GM23248 (cell line): Measurements from ENCODE around the gene PTPRN2. TPM values are rescaled to one million over a fixed set of nuclear protein-coding genes. Genes with fewer than 3 reads are reported as not detected.

ENCODE experiments used
- DNase-seq: peaks from one replicate; pipeline ENCODE4 v3.0.0-alpha.2; 2015
- H2AFZ ChIP-seq: fragments of 200-600 bp; sonication (generic); 2 replicates; pipeline ENCODE4 v1.6.1; 2016; ENCODE audit warnings: antibody characterized with exemption
- H3F3A ChIP-seq: fragments of 200-600 bp; sonication (generic); 2 replicates; pipeline ENCODE4 v1.6.1; 2016; ENCODE audit warnings: mild to moderate bottlenecking, antibody characterized with exemption, mixed run types; ENCODE audit not compliant: insufficient read depth
- H3K27ac ChIP-seq: fragments of 200-600 bp; sonication (generic); 2 replicates; pipeline ENCODE4 v1.5.1; 2016; ENCODE audit warnings: mild to moderate bottlenecking
- H3K27me3 ChIP-seq: fragments of 200-600 bp; sonication (generic); replicated peaks from 2 replicates; pipeline ENCODE4 v1.6.1; 2016; ENCODE audit warnings: mild to moderate bottlenecking; ENCODE audit not compliant: insufficient read depth
- H3K36me3 ChIP-seq: fragments of 200-600 bp; sonication (generic); 2 replicates; pipeline ENCODE4 v1.6.1; 2016; ENCODE audit warnings: low read depth, mild to moderate bottlenecking
- H3K4me1 ChIP-seq: fragments of 200-600 bp; sonication (generic); 2 replicates; pipeline ENCODE4 v1.6.1; 2016; ENCODE audit warnings: mild to moderate bottlenecking; ENCODE audit not compliant: insufficient read depth
- H3K4me2 ChIP-seq: fragments of 200-600 bp; sonication (generic); one replicate; pipeline ENCODE4 v1.6.1; 2016; ENCODE audit warnings: mild to moderate bottlenecking; ENCODE audit not compliant: unreplicated experiment
- H3K4me3 ChIP-seq: fragments of 200-600 bp; sonication (generic); 2 replicates; pipeline ENCODE4 v1.5.1; 2016; ENCODE audit warnings: mild to moderate bottlenecking
- H3K79me2 ChIP-seq: fragments of 200-600 bp; sonication (generic); 2 replicates; pipeline ENCODE4 v1.6.1; 2016; ENCODE audit warnings: mild to moderate bottlenecking; ENCODE audit not compliant: insufficient read depth
- H3K9ac ChIP-seq: fragments of 200-600 bp; sonication (generic); 2 replicates; pipeline ENCODE4 v1.6.1; 2016; ENCODE audit warnings: mild to moderate bottlenecking
- H3K9me2 ChIP-seq: fragments of 200-600 bp; sonication (generic); 2 replicates; pipeline ENCODE4 v1.6.1; 2016; ENCODE audit warnings: mixed run types, mild to moderate bottlenecking, moderate library complexity; ENCODE audit not compliant: insufficient read depth
- H3K9me3 ChIP-seq: fragments of 200-600 bp; sonication (generic); one replicate; pipeline ENCODE4 v1.6.1; 2017; ENCODE audit warnings: low read depth
- H4K20me1 ChIP-seq: fragments of 200-600 bp; sonication (generic); 2 replicates; pipeline ENCODE4 v1.6.0; 2016; ENCODE audit not compliant: insufficient read depth
- EZH2 ChIP-seq: fragments of 200-600 bp; sonication (generic); IDR thresholded peaks from 2 replicates; pipeline ENCODE4 v1.6.1; 2018; ENCODE audit warnings: antibody characterized with exemption, mild to moderate bottlenecking; ENCODE audit not compliant: insufficient read depth, poor library complexity, severe bottlenecking
- EZH2phosphoT487 ChIP-seq: fragments of 200-600 bp; sonication (generic); IDR thresholded peaks from 2 replicates; pipeline ENCODE4 v1.6.1; 2018; ENCODE audit warnings: antibody characterized with exemption, moderate library complexity, mild to moderate bottlenecking, low read depth; ENCODE audit not compliant: insufficient read depth
- WGBS, 2 experiments: methylation state at CpG; one replicate each; pipeline ENCODE4 v1.1.6; 2015 to 2017; ENCODE audit warnings: low lambda C conversion rate in 2 of 2, low coverage in 1 of 2; ENCODE audit errors: missing lambda C conversion rate in 2 of 2; 5-methylcytosine and 5-hydroxymethylcytosine counted together
- in situ Hi-C: fragments of 300-500 bp; cut with MboI; formaldehyde crosslinking; loops from 2 replicates; pipeline ENCODE4 v1.15.0; 2020
- polyA plus RNA-seq: library from polyadenylated mRNA; unstranded; fragments of >200 nt; fragmentation: Nextera tagmentation; extraction: Ambion mirVana; gene quantifications from 2 replicates; pipeline ENCODE4 v1.2.1, GENCODE V29; 2016
- total RNA-seq: library from RNA; depleted of rRNA; stranded (reverse); fragments of >200 nt; shearing (Covaris generic); gene quantifications from 2 replicates; pipeline ENCODE4 v1.2.3, GENCODE V29; 2014

PTPRN2 gene
- total and polyA plus RNA-seq, 2 experiments from 2014 or later: 0.13 TPM; not detected in 1

DNA sequence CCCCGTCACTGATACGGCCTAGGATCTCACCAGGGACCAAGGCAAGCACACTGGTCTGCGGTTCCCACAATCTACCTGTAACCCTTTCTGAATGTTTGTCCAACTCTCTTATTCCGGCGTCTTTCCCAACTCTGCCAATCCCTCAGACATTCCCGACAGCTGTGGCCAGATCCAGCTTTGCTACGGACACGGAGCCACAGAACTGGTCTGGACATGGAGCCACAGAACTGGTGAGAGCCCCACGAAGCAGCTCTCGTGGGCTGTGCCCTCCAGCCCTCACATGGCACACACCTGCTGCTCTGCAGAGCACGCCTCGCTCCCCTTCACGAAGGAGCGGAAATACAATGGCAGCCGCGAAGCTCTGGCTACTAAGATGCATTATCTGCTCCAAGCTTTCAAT, 874.0 kb downstream of the PTPRN2 start:
- Histone ChIP-seq H3K4me2 (no peak overlapping the region), H3K9ac (no peak overlapping the region), H3K4me1 (no peaks in the 10 kb centered on the region), H2AFZ (no peak overlapping the region), H3K36me3 (no peaks in the 10 kb centered on the region), H3K27ac (no peak overlapping the region), H4K20me1 (no peaks in the 10 kb centered on the region), H3K27me3 (no peaks in the 10 kb centered on the region), H3K9me2 (no peaks in the 10 kb centered on the region), H3K79me2 (no peaks in the 10 kb centered on the region), H3K9me3 (no peaks in the 10 kb centered on the region), H3K4me3 (no peak overlapping the region), H3F3A (no peaks in the 10 kb centered on the region)
- in situ Hi-C loops: no loop called here
- TF ChIP-seq EZH2 (no peak), EZH2phosphoT487 (no peak)
- DNase-seq: no peak
- WGBS, 2 experiments: 50 to 52% methylated on average over 14 to 16 of the region's 16 CpGs

DNA sequence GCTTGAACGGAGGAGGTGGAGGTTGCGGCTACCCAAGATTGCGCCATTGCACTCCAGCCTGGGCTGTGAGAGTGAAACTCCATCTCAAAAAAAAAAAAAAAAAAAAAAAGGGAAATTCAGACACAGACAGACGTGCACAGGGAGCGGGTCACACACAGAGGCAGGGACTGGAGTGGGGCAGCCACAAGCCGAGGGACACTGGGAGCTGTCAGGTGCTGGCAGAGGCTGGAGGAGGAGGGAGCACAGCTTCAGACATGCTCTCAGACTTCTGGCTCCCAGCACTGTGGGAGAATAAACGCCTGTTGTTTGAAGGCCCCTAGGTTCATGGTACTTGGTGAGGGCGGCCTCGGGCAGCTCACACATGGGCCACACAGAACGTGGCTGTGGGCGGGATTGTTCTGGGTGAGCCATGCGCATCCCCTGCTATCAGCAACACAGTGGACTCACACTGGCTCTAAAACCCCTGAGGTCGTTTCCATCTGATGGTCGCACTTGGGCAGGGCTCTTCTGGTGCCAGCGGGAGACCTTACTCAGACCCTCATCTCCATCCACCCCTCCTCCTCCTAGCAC, 874.9 kb downstream of the PTPRN2 start:
- Histone ChIP-seq H3K79me2 (no peaks in the 10 kb centered on the region), H3K4me1 (no peaks in the 10 kb centered on the region), H3K36me3 (no peaks in the 10 kb centered on the region), H3K4me2 (no peak overlapping the region), H3F3A (no peaks in the 10 kb centered on the region), H3K9me3 (no peaks in the 10 kb centered on the region), H3K27me3 (no peaks in the 10 kb centered on the region), H4K20me1 (no peaks in the 10 kb centered on the region), H3K4me3 (no peak overlapping the region), H2AFZ (no peak overlapping the region), H3K9ac (no peak overlapping the region), H3K9me2 (no peaks in the 10 kb centered on the region), H3K27ac (no peak overlapping the region)
- DNase-seq: no peak
- TF ChIP-seq EZH2phosphoT487 (no peak), EZH2 (no peak)
- in situ Hi-C loops: no loop called here
- WGBS, 2 experiments: 47 to 53% methylated on average over 15 of the region's 15 CpGs

DNA sequence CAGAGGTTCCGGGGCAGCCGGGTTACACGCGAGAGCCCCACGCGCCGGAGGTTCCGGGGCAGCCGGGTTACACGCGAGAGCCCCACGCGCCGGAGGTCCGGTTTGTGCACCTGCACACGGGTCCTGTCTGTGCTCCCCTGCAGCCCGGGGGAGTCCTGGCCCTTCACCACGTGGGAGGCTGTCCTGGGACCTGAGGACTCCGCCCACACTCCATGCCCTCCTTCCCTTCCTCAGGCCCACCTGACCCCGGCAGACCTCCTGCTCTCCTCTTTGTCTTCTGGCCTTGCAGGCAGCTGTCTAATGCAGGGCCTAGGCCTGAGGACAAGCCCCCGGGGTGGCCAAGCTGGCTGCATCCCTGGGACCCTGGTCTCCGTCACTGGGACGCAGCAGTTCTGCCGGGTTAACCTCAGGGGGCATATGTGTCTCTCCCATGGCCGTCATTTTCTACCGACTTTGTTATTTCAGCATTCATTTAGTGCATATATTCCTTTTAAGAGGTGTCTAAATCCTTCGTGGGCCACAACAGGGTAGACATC, 876.2 kb downstream of the PTPRN2 start:
- Histone ChIP-seq H3K4me1 (no peaks in the 10 kb centered on the region), H3F3A (no peaks in the 10 kb centered on the region), H3K27ac (no peak overlapping the region), H3K9ac (no peak overlapping the region), H2AFZ (no peak overlapping the region), H3K4me3 (no peak overlapping the region), H3K9me3 (no peaks in the 10 kb centered on the region), H3K79me2 (no peaks in the 10 kb centered on the region), H3K9me2 (no peaks in the 10 kb centered on the region), H3K27me3 (no peaks in the 10 kb centered on the region), H4K20me1 (no peaks in the 10 kb centered on the region), H3K36me3 (no peaks in the 10 kb centered on the region), H3K4me2 (no peak overlapping the region)
- WGBS, 2 experiments: 60 to 65% methylated on average over 16 to 22 of the region's 27 CpGs
- no peak for DNase-seq
- no peak for TF ChIP-seq EZH2phosphoT487
- TF ChIP-seq EZH2: no peak
- in situ Hi-C loops: no loop called here

DNA sequence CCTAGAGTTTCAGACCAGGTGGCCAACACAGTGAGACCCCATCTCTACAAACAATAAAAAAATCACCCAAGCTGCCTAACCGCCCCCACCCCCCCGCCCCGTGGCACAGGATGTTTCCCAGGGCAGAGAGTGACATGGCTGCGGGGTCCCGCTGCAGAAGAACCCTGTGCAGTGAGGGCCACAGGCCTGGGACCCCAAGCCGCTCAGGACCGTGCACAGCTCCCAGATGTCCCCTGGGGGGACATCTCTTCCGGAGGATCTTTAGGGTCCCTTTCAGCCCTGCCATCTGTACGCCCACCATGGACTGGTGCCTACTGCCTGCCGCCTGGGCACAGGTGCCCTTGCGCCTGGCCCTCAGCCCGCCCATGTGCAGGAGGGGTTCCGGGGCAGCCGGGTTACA, 877.2 kb downstream of the PTPRN2 start:
- Histone ChIP-seq H3K4me3 (no peak overlapping the region), H4K20me1 (no peaks in the 10 kb centered on the region), H3K9ac (no peak overlapping the region), H3K4me2 (no peak overlapping the region), H3K27me3 (no peaks in the 10 kb centered on the region), H2AFZ (no peak overlapping the region), H3K9me2 (no peaks in the 10 kb centered on the region), H3F3A (no peaks in the 10 kb centered on the region), H3K9me3 (no peaks in the 10 kb centered on the region), H3K79me2 (no peaks in the 10 kb centered on the region), H3K36me3 (no peaks in the 10 kb centered on the region), H3K27ac (no peak overlapping the region), H3K4me1 (no peaks in the 10 kb centered on the region)
- in situ Hi-C loops: no loop called here
- no peak for DNase-seq
- TF ChIP-seq EZH2 (no peak), EZH2phosphoT487 (no peak)
- WGBS, 2 experiments: 48 to 55% methylated on average over 13 of the region's 14 CpGs
